Activated naive CD4-positive, alpha-beta T cell treated with anti-CD3 and anti-CD28 coated beads for 36 hours (primary cell): ENCODE results near the gene ZNF593OS. TPM values are rescaled to one million over a fixed set of nuclear protein-coding genes. Genes with fewer than 3 reads are reported as not detected.

ENCODE experiments used
- CTCF ChIA-PET: fragments of 350-600 bp; sonication (Branson Sonifier 250); formaldehyde crosslinking; loops from one replicate; lab custom pipeline; 2021; ENCODE audit warnings: antibody characterized with exemption; lab: Charles Lee
- DNase-seq: peaks from one replicate; pipeline ENCODE4 v3.0.0-alpha.2; 2020
- H3K27ac Mint-ChIP-seq: one replicate; pipeline ENCODE4 v1.8.0; 2021; ENCODE audit warnings: mild to moderate bottlenecking, mixed read lengths
- H3K27me3 Mint-ChIP-seq: one replicate; pipeline ENCODE4 v1.8.0; 2021; ENCODE audit warnings: low read depth, mixed read lengths
- H3K36me3 Mint-ChIP-seq: one replicate; pipeline ENCODE4 v1.8.0; 2021; ENCODE audit warnings: low read depth, mixed read lengths
- H3K4me1 Mint-ChIP-seq: one replicate; pipeline ENCODE4 v1.8.0; 2021; ENCODE audit warnings: low read depth, mixed read lengths
- H3K4me3 Mint-ChIP-seq: one replicate; pipeline ENCODE4 v1.8.0; 2021; ENCODE audit warnings: mild to moderate bottlenecking, moderate library complexity, mixed read lengths
- H3K9me3 Mint-ChIP-seq: one replicate; pipeline ENCODE4 v1.8.0; 2021; ENCODE audit warnings: mixed read lengths
- intact Hi-C: fragments of 100-400 bp; cut with micrococcal nuclease; formaldehyde crosslinking; loops from one replicate; pipeline ENCODE4 v1.15.1; 2023
- total RNA-seq, 2 experiments: library from RNA; stranded (reverse); gene quantifications; one replicate each; pipeline ENCODE4 v1.2.3, GENCODE V29; 2021

Gene ZNF593OS
- total RNA-seq, 2 experiments from 2014 or later: not detected

- no peak overlapping the region for H3K27ac Mint-ChIP-seq
- CTCF ChIA-PET: interaction anchor here (1.0 to 4.3 kb wide), 4 partner anchors 11 to 240 kb away, joined by 3 to 21 read pairs (median 4); partner anchors contain the start of gene CEP85
- intact Hi-C loops: no loop called here
- H3K4me1 Mint-ChIP-seq: peaks cover 3% of the 10 kb centered on the region
- H3K4me3 Mint-ChIP-seq: no peak overlapping the region
- no peak for DNase-seq
- no peaks in the 10 kb centered on the region for H3K36me3 Mint-ChIP-seq
- H3K27me3 Mint-ChIP-seq: peaks cover 14% of the 10 kb centered on the region
- H3K9me3 Mint-ChIP-seq: no peaks in the 10 kb centered on the region
Measured at GRCh38 chr1:26156285-26157038, 15.2 kb downstream of the ZNF593OS start.

DNA sequence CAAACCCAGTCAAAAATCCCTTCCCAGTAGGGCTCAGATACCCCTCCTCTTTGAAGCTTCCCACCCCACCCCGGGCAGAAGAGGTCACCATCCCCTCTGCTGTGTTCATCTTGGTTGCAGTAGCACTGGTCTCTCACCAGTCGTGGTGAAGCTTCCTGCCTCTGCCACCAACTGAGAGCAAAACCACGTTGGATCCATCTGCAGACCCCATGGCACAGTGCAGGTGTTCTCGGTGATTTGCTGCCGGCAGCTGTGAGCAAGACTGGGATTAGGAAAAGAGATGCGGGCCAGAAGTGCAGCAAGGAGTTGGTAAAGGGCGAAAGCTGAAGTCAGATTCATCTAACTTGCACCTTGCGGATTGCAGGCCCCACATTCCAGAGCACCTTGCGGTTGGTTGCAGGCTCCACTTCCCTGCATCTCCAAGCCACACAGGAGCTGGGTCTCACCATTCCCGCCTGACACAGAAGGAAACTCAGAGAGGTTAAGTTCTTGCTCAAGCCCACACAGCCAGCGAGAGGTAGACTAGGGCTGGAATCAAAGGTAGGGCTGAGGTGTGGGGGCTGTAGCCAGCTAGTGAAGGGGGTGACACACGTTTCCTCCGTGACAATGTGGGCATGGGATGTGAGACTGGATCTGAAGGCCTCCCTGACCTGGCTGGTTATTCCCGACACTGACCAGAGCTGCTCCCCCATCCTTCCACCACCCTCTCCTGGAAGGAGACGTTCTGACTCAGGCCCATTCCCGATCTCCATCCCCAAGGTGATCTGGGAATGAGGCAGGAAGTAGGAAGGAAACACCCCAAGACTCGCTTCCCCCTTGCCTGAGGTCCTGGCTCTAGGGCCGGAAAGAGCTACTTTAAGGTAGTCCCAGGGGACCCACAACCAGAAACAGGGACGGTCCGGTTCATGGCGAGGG, 16.0 kb downstream of the ZNF593OS start:
- intact Hi-C loops: no loop called here
- Mint-ChIP-seq H3K4me1 (peaks cover 3% of the 10 kb centered on the region), H3K27ac (no peak overlapping the region), H3K9me3 (no peaks in the 10 kb centered on the region), H3K36me3 (no peaks in the 10 kb centered on the region), H3K4me3 (no peak overlapping the region), H3K27me3 (peaks cover 8% of the 10 kb centered on the region)
- DNase-seq: no peak
- CTCF ChIA-PET: interaction anchor here (1.0 to 4.3 kb wide), 4 partner anchors 10 to 241 kb away, joined by 3 to 21 read pairs (median 4); partner anchors contain the start of gene CEP85

DNA sequence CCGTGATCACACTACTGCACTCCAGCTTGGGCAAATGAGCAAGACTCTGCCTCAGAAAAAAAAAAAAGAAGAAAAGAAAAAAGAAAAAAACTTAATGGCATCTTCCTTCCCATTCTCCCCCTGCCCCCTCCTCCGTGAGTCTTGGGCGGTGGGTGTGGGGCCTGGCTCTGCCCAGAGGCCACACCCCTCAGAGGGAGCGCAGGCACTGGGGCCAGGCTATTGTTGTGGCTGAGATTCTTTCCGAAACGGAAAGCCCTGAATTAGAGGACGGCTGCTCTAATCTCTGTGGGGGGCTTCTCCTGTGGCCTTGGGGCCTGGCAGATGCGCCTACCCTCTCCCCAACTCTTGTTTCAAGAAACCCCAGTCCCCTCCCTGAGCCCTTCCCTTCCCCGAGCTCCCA, 16.9 kb downstream of the ZNF593OS start:
- no peak for DNase-seq
- intact Hi-C loops: no loop called here
- H3K4me3 Mint-ChIP-seq: no peak overlapping the region
- peaks cover 3% of the 10 kb centered on the region for H3K4me1 Mint-ChIP-seq
- no peaks in the 10 kb centered on the region for H3K36me3 Mint-ChIP-seq
- no peak overlapping the region for H3K27ac Mint-ChIP-seq
- no peaks in the 10 kb centered on the region for H3K9me3 Mint-ChIP-seq
- peaks cover 7% of the 10 kb centered on the region for H3K27me3 Mint-ChIP-seq
- CTCF ChIA-PET: interaction anchor here (0.6 to 4.3 kb wide), 6 partner anchors 9 to 706 kb away, joined by 3 to 21 read pairs (median 4); partner anchors contain the start of gene CEP85

GRCh38 chr1:26153966-26154532, 17.6 kb downstream of the ZNF593OS start:
- H3K27me3 Mint-ChIP-seq: peaks cover 4% of the 10 kb centered on the region
- CTCF ChIA-PET: interaction anchor here (0.6 to 1.7 kb wide), 4 partner anchors 10 to 706 kb away, joined by 3 to 9 read pairs (median 3); no protein-coding TSS in a partner anchor
- H3K4me3 Mint-ChIP-seq: no peak overlapping the region
- H3K36me3 Mint-ChIP-seq: no peaks in the 10 kb centered on the region
- intact Hi-C loops: no loop called here
- DNase-seq: no peak
- H3K9me3 Mint-ChIP-seq: no peaks in the 10 kb centered on the region
- H3K4me1 Mint-ChIP-seq: peaks cover 3% of the 10 kb centered on the region
- H3K27ac Mint-ChIP-seq: no peak overlapping the region

GRCh38 chr1:26148887-26149286, 22.7 kb downstream of the ZNF593OS start:
- Mint-ChIP-seq H3K4me1 (peaks cover 2% of the 10 kb centered on the region), H3K4me3 (no peak overlapping the region), H3K27me3 (no peaks in the 10 kb centered on the region), H3K27ac (no peak overlapping the region), H3K36me3 (no peaks in the 10 kb centered on the region), H3K9me3 (no peaks in the 10 kb centered on the region)
- no peak for DNase-seq
- CTCF ChIA-PET: no interaction called here
- intact Hi-C loops: no loop called here

DNA sequence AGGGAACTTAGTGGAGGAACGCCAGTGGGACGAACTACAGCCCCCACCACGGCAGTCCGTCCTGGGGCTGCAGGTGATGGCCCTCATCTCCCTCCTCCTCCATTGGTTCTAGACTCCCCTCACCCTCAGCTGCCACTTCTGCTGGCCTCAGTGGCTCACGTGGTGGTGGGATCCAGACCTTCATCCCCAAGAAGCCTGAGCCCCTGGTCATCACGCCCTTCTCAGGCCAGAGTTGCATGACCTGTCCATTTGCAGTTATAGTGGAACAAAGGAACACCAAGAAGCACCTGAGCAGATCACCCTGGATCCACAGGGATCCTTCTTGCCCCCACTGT, 25.7 kb downstream of the ZNF593OS start:
- Mint-ChIP-seq H3K27me3 (no peaks in the 10 kb centered on the region), H3K4me1 (peaks cover 2% of the 10 kb centered on the region), H3K27ac (no peak overlapping the region), H3K9me3 (no peaks in the 10 kb centered on the region), H3K36me3 (no peaks in the 10 kb centered on the region), H3K4me3 (no peak overlapping the region)
- intact Hi-C loops: loop anchor here (1.0 to 2.0 kb wide), 4 partner anchors 19 to 111 kb away; no protein-coding TSS in a partner anchor
- DNase-seq: no peak
- CTCF ChIA-PET: interaction anchor here (1.1 to 6.5 kb wide), 17 partner anchors 8 to 271 kb away, joined by 4 to 143 read pairs (median 9); partner anchors contain the start of genes CEP85 and FAM110D

DNA sequence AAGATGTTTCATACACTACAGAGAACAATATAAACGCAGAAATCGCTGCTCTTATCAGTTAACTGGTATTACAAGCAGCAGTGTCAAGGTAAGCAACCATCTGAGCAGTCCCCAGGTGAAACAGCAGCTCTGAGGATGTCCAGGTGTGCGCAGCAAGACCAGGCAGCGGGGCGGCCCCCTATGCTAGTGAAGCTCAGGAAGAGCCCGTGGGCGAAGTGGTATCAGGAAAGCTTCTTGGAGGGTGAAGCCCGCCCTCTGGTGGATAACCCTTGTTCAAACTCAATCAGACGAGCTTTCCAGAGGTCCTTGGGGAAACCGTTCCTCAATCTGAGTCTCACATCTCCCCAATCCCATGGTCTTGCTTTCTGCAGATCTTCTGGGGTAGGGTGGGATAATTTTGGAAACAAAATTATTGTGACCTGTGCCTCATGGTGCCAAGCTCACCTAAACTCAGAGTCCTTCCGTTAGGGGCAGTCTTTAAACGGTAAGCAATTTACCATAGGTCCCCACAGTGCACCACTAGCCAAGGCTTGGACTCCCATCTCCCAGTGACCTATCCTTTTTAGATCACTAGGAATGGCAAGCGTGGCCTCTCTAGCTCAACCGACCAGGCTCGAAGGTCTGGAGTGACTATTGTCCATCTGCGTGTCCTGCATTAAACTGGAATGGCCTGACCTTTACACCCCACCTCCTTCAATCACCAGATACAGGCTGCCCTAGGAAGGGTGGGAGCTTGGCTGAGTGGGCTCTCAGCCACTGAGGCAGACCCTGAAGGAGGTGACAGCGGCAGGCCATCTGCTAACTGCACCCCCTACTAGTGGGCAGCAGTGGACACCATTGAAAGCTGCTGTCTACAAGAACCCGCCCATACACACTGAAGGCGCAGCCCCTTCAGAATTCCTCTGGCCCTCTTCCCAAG, 26.3 kb downstream of the ZNF593OS start:
- H3K4me1 Mint-ChIP-seq: peaks cover 2% of the 10 kb centered on the region
- no peaks in the 10 kb centered on the region for H3K27me3 Mint-ChIP-seq
- CTCF ChIA-PET: interaction anchor here (0.7 to 6.5 kb wide), 27 partner anchors 8 to 272 kb away, joined by 3 to 143 read pairs (median 7); partner anchors contain the start of genes CEP85, FAM110D, SH3BGRL3 and ZNF593OS
- intact Hi-C loops: loop anchor here (1.0 to 2.0 kb wide), 4 partner anchors 18 to 110 kb away; no protein-coding TSS in a partner anchor
- peak; percentile 88 for DNase-seq
- no peaks in the 10 kb centered on the region for H3K36me3 Mint-ChIP-seq
- H3K4me3 Mint-ChIP-seq: no peak overlapping the region
- no peaks in the 10 kb centered on the region for H3K9me3 Mint-ChIP-seq
- H3K27ac Mint-ChIP-seq: no peak overlapping the region

DNA sequence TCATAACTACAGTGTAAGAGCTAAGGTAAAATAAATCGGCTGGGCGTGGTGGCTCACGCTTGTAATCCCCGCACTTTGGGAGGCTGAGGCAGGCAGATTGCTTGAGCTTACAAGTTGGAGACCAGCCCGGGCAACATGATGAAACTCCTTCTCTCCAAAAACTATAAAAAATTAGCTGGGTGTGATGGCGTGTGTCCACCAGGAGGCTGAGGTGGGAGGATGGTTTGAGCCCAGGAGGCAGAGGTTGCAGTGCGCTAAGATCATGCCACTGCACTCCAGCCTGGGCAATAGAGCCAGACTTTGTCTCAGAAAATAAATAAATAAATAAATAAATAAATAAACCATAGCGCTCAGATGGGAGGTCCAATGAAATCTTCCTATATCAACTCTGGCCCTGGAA, 29.5 kb downstream of the ZNF593OS start:
- no peak overlapping the region for H3K27ac Mint-ChIP-seq
- CTCF ChIA-PET: interaction anchor here (0.7 to 6.5 kb wide), 7 partner anchors 12 to 106 kb away, joined by 3 to 143 read pairs (median 4); no protein-coding TSS in a partner anchor
- H3K36me3 Mint-ChIP-seq: no peaks in the 10 kb centered on the region
- no peaks in the 10 kb centered on the region for H3K9me3 Mint-ChIP-seq
- H3K4me3 Mint-ChIP-seq: no peak overlapping the region
- peaks cover 11% of the 10 kb centered on the region for H3K4me1 Mint-ChIP-seq
- no peak for DNase-seq
- intact Hi-C loops: no loop called here
- H3K27me3 Mint-ChIP-seq: no peaks in the 10 kb centered on the region

- Mint-ChIP-seq H3K4me1 (peaks cover 9% of the 10 kb centered on the region), H3K36me3 (no peaks in the 10 kb centered on the region), H3K27ac (peak overlapping the region; percentile 39), H3K9me3 (no peaks in the 10 kb centered on the region), H3K4me3 (no peak overlapping the region), H3K27me3 (no peaks in the 10 kb centered on the region)
- CTCF ChIA-PET: interaction anchor here (0.5 to 1.9 kb wide), 8 partner anchors 12 to 39 kb away, joined by 3 to 5 read pairs (median 3); no protein-coding TSS in a partner anchor
- DNase-seq: no peak
- intact Hi-C loops: no loop called here
Measured at GRCh38 chr1:26138974-26139558, 32.6 kb downstream of the ZNF593OS start.

- no peaks in the 10 kb centered on the region for H3K36me3 Mint-ChIP-seq
- no peak for DNase-seq
- CTCF ChIA-PET: no interaction called here
- intact Hi-C loops: no loop called here
- H3K4me1 Mint-ChIP-seq: peaks cover 21% of the 10 kb centered on the region
- H3K9me3 Mint-ChIP-seq: no peaks in the 10 kb centered on the region
- H3K27me3 Mint-ChIP-seq: no peaks in the 10 kb centered on the region
- no peak overlapping the region for H3K4me3 Mint-ChIP-seq
- H3K27ac Mint-ChIP-seq: no peak overlapping the region
Measured at GRCh38 chr1:26134466-26134865, 37.2 kb downstream of the ZNF593OS start.

GRCh38 chr1:26132834-26133167, 38.8 kb downstream of the ZNF593OS start:
- intact Hi-C loops: no loop called here
- H3K4me1 Mint-ChIP-seq: peaks cover 20% of the 10 kb centered on the region
- H3K4me3 Mint-ChIP-seq: no peak overlapping the region
- H3K27me3 Mint-ChIP-seq: no peaks in the 10 kb centered on the region
- peak overlapping the region; percentile 72 for H3K27ac Mint-ChIP-seq
- no peaks in the 10 kb centered on the region for H3K36me3 Mint-ChIP-seq
- no peaks in the 10 kb centered on the region for H3K9me3 Mint-ChIP-seq
- CTCF ChIA-PET: no interaction called here
- no peak for DNase-seq
